Heart left ventricle (tissue), 16 donors: ENCODE measurements around the gene LIN7B. TPM values are rescaled to one million over a fixed set of nuclear protein-coding genes. Genes with fewer than 3 reads are reported as not detected.
"Not testable (repeated sequence)": the region's sequence is repeated elsewhere in the genome, so short reads cannot be mapped to it uniquely, and the experiment has no call there.

Source experiments
- ATAC-seq, 4 donors: fragments of 200-7000 bp; cut with Tn5 transposase; one replicate each; pipeline ENCODE4 v1.9.1; 2020 to 2022; ENCODE audit warnings: moderate library complexity in 4 of 4, mild to moderate bottlenecking in 3 of 4, moderate number of reproducible peaks in 1 of 4
- DNase-seq, 5 donors: peaks; one replicate each; pipeline ENCODE4 v3.0.0-alpha.2; 2020
- H3K27ac ChIP-seq, 12 donors: fragments of 200-600 bp; sonication (generic) in 4 of 12; one replicate each; pipeline versions ENCODE4 v1.5.0 to v1.8.0; 2016 to 2022; ENCODE audit warnings: mild to moderate bottlenecking in 2 of 12
- H3K27me3 ChIP-seq, 9 donors: fragments of 200-600 bp; sonication (generic) in 2 of 9; one replicate each; pipeline versions ENCODE4 v1.5.1 to v1.8.0; 2016 to 2022; ENCODE audit warnings: mild to moderate bottlenecking in 3 of 9
- H3K36me3 ChIP-seq, 9 donors: fragments of 200-600 bp; sonication (generic) in 2 of 9; one replicate each; pipeline versions ENCODE4 v1.5.0 to v1.8.0; 2018 to 2022; ENCODE audit warnings: mild to moderate bottlenecking in 2 of 9
- H3K4me1 ChIP-seq, 12 donors: fragments of 200-600 bp; sonication (generic) in 4 of 12; one replicate each; pipeline versions ENCODE4 v1.5.0 to v1.8.0; 2016 to 2022; ENCODE audit warnings: mild to moderate bottlenecking in 3 of 12
- H3K4me3 ChIP-seq, 12 donors: fragments of 200-600 bp; sonication (generic) in 4 of 12; one replicate each; pipeline versions ENCODE4 v1.5.0 to v1.8.0; 2017 to 2022; ENCODE audit warnings: mild to moderate bottlenecking in 9 of 12, moderate library complexity in 4 of 12
- H3K9me3 ChIP-seq, 12 donors: fragments of 200-600 bp; sonication (generic) in 4 of 12; one replicate each; pipeline versions ENCODE4 v1.5.0 to v1.8.0; 2016 to 2022; ENCODE audit warnings: mild to moderate bottlenecking in 1 of 12
- CTCF ChIP-seq, 12 donors: fragments of 200-600 bp; sonication (generic) in 4 of 12; IDR thresholded peaks; one replicate each; pipeline versions ENCODE4 v1.5.0 to v1.8.0; 2018 to 2022; ENCODE audit warnings: antibody characterized with exemption in 12 of 12, mild to moderate bottlenecking in 5 of 12
- POLR2A ChIP-seq, 2 donors: fragments of 450-650 bp; IDR thresholded peaks; one replicate each; pipeline ENCODE4 v1.6.1; 2017; ENCODE audit warnings: antibody characterized with exemption in 2 of 2, mild to moderate bottlenecking in 2 of 2, moderate library complexity in 2 of 2
- WGBS, 4 donors: extraction: QIAGEN DNeasy Blood & Tissue Kit in 2 of 4; methylation state at CpG; one replicate each; pipeline versions ENCODE4 v1.1.5 to v1.1.7; 2013 to 2018; 5-methylcytosine and 5-hydroxymethylcytosine counted together
- intact Hi-C, 10 donors: fragments of 100-400 bp; cut with DNase I; formaldehyde crosslinking; loops; one replicate each; pipeline versions ENCODE4 v1.11.1 to v1.14.2; 2022
- polyA plus RNA-seq, 2 donors: library from polyadenylated mRNA; stranded (reverse); fragments of 200-250 nt; gene quantifications; one replicate each; pipeline ENCODE4 v1.2.3, GENCODE V29; 2013
- total RNA-seq, 9 donors: library from RNA; depleted of rRNA in 2 of 9; stranded (reverse); fragments of >200 nt in 2 of 9; fragmentation: NEBNext Ultra II Directional in 3 of 9; extraction: Animal tissue kit (Norgen Biotek cat#: 25700) in 3 of 9; gene quantifications; one replicate each; pipeline versions ENCODE4 v1.1.0 to v1.2.4, GENCODE V29; 2016 to 2023
- donor health status: ischemic (EF 13 %, LVEDD 7.1; RV severe dilation, severe dysfunction).
- donor health status: healthy with polysubstance abuse.
- donor health status: DM: no; HTN: yes; CAD: no.
- donor health status: DM: no; HTN: no; CAD: no.
- donor health status: ischemic (EF 25% LVEDD 6.9; RV normal size, moderate dysfunction).
- donor health status: ischemic (EF 25% LVEDD 5.7; RV mildly dilated, moderate dysfunction).
- donor health status: healthy.
- donor health status: DM: yes; HTN: yes; CAD: no.
- donor health status: ischemic (EF 35%, LVEDD 5.7; RV mildly dilated, moderate dysfunction).
- donor health status: nonischemic (EF 11% LVEDD 7.7; RV severe dilation, severe dysfunction).
- donor health status: DM: yes; HTN: yes; CAD: no.
- donor health status: PGD.
- donor health status: ischemic (EF 29% LVEDD 5.4; RV normal size, mild dysfunction).
- donor health status: nonischemic (EF 23%, LVEDD 6.1; RV moderate dilation, normal function).

The LIN7B gene
- total and polyA plus RNA-seq, 11 donors = 12.6 to 55.8 (median 22.6) TPM

GRCh38 chr19:49141352-49141751 lies 27.2 kb downstream of the LIN7B start:
- no peak for TF ChIP-seq POLR2A (IDR thresholded peaks at IDR 0.05)
- no peak for TF ChIP-seq CTCF (IDR thresholded peaks at IDR 0.05)
- intact Hi-C loops = no loop called here
- no peaks in the 10 kb centered on the region for H3K36me3 ChIP-seq

GRCh38 chr19:49142866-49143335 lies 28.7 kb downstream of the LIN7B start:
- Histone ChIP-seq H3K9me3 (no peaks in the 10 kb centered on the region), H3K4me1 (peaks cover 0 to 26% (median 15%) of the 10 kb centered on the region in 12 donors), H3K4me3 (peak overlapping the region in 11 of 12 donors; percentile 21 to 64 (median 57)), H3K27ac (peak overlapping the region in 3 of 12 donors; percentile 30 to 54 (median 47)), H3K36me3 (no peaks in the 10 kb centered on the region), H3K27me3 (no peaks in the 10 kb centered on the region)
- TF ChIP-seq POLR2A (IDR thresholded peaks at IDR 0.05) (peak in 1 of 2 donors; percentile 37), CTCF (IDR thresholded peaks at IDR 0.05) (no peak)
- DNase-seq (peak; percentile 93 to 96 (median 93)), ATAC-seq (peak; percentile 97 to 98 (median 98))
- 2 to 3% (median 3%) methylated on average over 20 to 21 of the region's 21 CpGs for WGBS, 4 donors
- intact Hi-C loops = loop anchor here in 1 of 10 donors (1.0 kb wide), 1 partner anchor 25 kb away; no protein-coding TSS in a partner anchor

More at GRCh38 chr19:49141352-49141751, 27.2 kb downstream of the LIN7B start:
- Histone ChIP-seq H3K9me3 (no peaks in the 10 kb centered on the region), H3K4me3 (no peak overlapping the region), H3K27me3 (no peaks in the 10 kb centered on the region), H3K4me1 (peaks cover 0 to 23% (median 14%) of the 10 kb centered on the region in 12 donors), H3K27ac (no peak overlapping the region)
- DNase-seq (no peak), ATAC-seq (no peak)
- WGBS, 4 donors = 74 to 83% (median 81%) methylated on average over 6 of the region's 6 CpGs

GRCh38 chr19:49145573-49146407 lies 31.6 kb downstream of the LIN7B start:
- Histone ChIP-seq H3K4me3 (peak overlapping the region in 9 of 12 donors; percentile 8 to 50 (median 34)), H3K36me3 (no peaks in the 10 kb centered on the region), H3K9me3 (no peaks in the 10 kb centered on the region), H3K27me3 (peaks cover 0 to 18% (median 0%) of the 10 kb centered on the region in 9 donors), H3K27ac (peak overlapping the region in 1 of 12 donors; percentile 28), H3K4me1 (peaks cover 0 to 46% (median 29%) of the 10 kb centered on the region in 12 donors)
- 8 to 15% (median 11%) methylated on average over 27 to 30 of the region's 30 CpGs for WGBS, 4 donors
- TF ChIP-seq POLR2A (IDR thresholded peaks at IDR 0.05) (no peak), CTCF (IDR thresholded peaks at IDR 0.05) (peak; percentile 87 to 95 (median 91))
- intact Hi-C loops = loop anchor here (1.0 to 5.0 kb wide), 7 partner anchors 33 to 153 kb away; partner anchors contain the start of genes LIN7B (in 4 of the 10), GYS1 (in 1 of the 10) and RUVBL2 (in 1 of the 10)
- DNase-seq (peak; percentile 79 to 87 (median 81)), ATAC-seq (peak in 3 of 4 donors; percentile 8 to 18 (median 12))

GRCh38 chr19:49146408-49146770 lies 32.2 kb downstream of the LIN7B start:
- WGBS, 4 donors = 44 to 47% (median 46%) methylated on average over 5 to 7 of the region's 7 CpGs
- Histone ChIP-seq H3K4me1 (peaks cover 0 to 52% (median 35%) of the 10 kb centered on the region in 12 donors), H3K27ac (peak overlapping the region in 1 of 12 donors; percentile 28)

More at GRCh38 chr19:49146408-49146770, 32.2 kb downstream of the LIN7B start:
- peaks cover 0 to 21% (median 0%) of the 10 kb centered on the region in 9 donors for H3K27me3 ChIP-seq
- intact Hi-C loops = loop anchor here in 8 of 10 donors (5.0 kb wide), 4 partner anchors 34 to 154 kb away; partner anchors contain the start of genes LIN7B (in 4 of the 8), GYS1 (in 1 of the 8) and RUVBL2 (in 1 of the 8)
- ATAC-seq, H3K36me3 ChIP-seq, H3K9me3 ChIP-seq, DNase-seq: not testable (repeated sequence)
- peak overlapping the region in 4 of 12 donors; percentile 29 to 50 (median 41) for H3K4me3 ChIP-seq
